ENCODE results near the gene TBC1D22B. TPM values are rescaled to one million over a fixed set of nuclear protein-coding genes. Genes with fewer than 3 reads are reported as not detected.

The TBC1D22B gene
- total RNA-seq, 2 experiments from 2014 or later = 12.1 to 12.3 TPM

DNA sequence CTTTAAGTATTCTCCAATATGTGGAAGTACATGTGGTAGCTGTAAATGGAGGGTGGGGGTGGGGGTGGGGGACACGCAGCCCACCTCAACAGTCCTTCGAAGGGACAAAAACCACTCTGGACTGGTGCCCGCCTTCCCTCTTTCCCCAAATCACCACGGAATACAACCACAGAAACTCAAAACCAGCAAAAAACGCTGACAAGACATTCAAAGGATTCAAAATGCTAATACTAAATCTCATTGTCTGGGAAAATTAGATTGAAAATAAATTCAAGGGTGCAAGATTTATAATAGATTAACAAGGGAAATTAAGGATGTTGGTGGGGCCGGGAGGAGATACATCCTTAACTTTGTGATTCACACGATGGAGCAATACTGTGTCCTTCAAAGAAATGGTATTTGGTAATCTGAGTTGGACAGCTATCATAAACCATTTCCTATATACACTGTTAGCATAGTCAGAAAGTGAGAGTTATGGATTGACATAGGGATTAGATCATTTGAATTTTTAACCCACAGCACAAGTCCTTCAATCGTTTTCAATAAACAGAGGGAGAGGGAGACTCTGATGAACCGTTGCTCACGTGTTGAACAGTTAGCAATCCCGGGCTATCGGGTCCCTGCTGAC, 766 bp upstream of the TBC1D22B start:
- ChIA-PET CTCF (interaction anchor here (0.8 to 1.5 kb wide), 6 partner anchors 10 to 239 kb away, joined by 3 to 5 read pairs (median 4); no protein-coding TSS in a partner anchor), POLR2A (interaction anchor here (0.6 to 1.5 kb wide), 5 partner anchors 9 to 270 kb away, joined by 3 to 13 read pairs (median 4); partner anchors contain the start of gene MTCH1)
- peak overlapping the region; percentile 82 for H3K4me3 Mint-ChIP-seq
- TF ChIP-seq, protein P1, sequence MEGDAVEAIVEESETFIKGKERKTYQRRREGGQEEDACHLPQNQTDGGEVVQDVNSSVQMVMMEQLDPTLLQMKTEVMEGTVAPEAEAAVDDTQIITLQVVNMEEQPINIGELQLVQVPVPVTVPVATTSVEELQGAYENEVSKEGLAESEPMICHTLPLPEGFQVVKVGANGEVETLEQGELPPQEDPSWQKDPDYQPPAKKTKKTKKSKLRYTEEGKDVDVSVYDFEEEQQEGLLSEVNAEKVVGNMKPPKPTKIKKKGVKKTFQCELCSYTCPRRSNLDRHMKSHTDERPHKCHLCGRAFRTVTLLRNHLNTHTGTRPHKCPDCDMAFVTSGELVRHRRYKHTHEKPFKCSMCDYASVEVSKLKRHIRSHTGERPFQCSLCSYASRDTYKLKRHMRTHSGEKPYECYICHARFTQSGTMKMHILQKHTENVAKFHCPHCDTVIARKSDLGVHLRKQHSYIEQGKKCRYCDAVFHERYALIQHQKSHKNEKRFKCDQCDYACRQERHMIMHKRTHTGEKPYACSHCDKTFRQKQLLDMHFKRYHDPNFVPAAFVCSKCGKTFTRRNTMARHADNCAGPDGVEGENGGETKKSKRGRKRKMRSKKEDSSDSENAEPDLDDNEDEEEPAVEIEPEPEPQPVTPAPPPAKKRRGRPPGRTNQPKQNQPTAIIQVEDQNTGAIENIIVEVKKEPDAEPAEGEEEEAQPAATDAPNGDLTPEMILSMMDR (IDR thresholded peaks at IDR 0.05) = no peak
- no peaks in the 10 kb centered on the region for H3K9me3 Mint-ChIP-seq
- H3K4me1 Mint-ChIP-seq (ENCODE audit: low read depth) = peaks cover 34% of the 10 kb centered on the region
- intact Hi-C loops (cut with micrococcal nuclease) = no loop called here
- no peaks in the 10 kb centered on the region for H3K27me3 Mint-ChIP-seq
- ATAC-seq (no peak), DNase-seq (no peak)
- peak overlapping the region; percentile 30 for H3K27ac Mint-ChIP-seq
- peaks cover 6% of the 10 kb centered on the region for H3K36me3 Mint-ChIP-seq (ENCODE audit: low read depth)

DNA sequence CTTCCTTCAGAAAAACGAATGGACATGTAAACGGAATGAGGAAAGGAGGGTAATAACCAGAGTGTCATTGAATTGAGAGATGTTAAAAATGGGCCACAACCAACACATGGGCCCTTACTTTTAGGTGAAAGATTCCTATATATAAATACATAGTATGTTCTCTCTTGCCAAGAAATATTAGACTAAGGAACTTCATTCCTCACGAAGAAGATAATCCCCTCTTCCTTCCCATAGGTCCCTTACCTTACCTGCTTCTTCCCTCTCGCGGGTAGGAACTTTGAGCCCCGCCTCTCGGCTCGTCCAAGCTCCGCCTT, 295 bp upstream of the TBC1D22B start:
- ATAC-seq = no peak

DNA sequence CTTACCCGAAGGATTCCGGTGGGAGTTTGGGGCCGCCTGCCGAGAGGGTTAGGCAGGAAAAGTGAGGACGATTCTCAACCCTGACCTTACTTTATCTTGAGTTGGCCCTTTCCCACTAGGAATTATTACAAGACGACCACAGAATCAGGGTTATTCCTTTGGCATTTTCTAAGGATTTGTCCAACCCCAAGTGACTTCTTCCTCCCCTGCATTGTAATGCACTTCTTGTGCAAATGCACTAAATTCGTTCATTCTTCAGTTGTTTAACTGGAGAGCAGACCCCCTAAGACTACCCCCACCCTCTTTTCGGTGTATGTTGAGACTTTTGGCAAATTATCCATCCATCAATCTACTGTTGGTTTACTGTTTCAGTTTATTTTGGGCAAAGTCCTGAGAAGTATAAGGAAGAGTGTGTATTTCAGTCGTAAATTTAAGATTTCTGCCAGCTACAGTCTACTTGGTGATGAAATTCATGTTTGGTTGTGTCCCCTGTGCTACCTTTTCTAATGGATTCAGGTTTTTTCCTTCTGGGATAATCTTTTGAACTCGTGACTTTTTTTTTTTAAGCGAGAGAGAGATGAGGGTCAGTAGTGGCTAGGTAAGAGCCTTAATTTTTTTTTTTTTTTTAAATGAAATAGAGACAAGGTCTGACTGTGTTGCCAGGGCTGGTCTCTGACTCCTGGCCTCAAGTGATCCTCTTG, 983 bp downstream of the TBC1D22B start:
- Mint-ChIP-seq H3K9me3 (no peaks in the 10 kb centered on the region), H3K27ac (peak overlapping the region; percentile 93), H3K27me3 (no peaks in the 10 kb centered on the region), H3K4me1 (ENCODE audit: low read depth) (peaks cover 44% of the 10 kb centered on the region), H3K4me3 (peak overlapping the region; percentile 82), H3K36me3 (ENCODE audit: low read depth) (peaks cover 8% of the 10 kb centered on the region)
- ChIA-PET POLR2A (interaction anchor here (0.6 to 2.2 kb wide), 10 partner anchors 9 to 384 kb away, joined by 3 to 13 read pairs (median 4); partner anchors contain the start of genes C6orf89 and PPIL1), CTCF (interaction anchor here (0.6 to 2.0 kb wide), 10 partner anchors 11 to 241 kb away, joined by 3 to 6 read pairs (median 4); no protein-coding TSS in a partner anchor)
- DNase-seq (no peak), ATAC-seq (no peak)
- TF ChIP-seq, protein P1 (IDR thresholded peaks at IDR 0.05) = no peak
- intact Hi-C loops (cut with micrococcal nuclease) = no loop called here

More for the DNA sequence above, 295 bp upstream of the TBC1D22B start:
- Mint-ChIP-seq H3K27me3 (no peaks in the 10 kb centered on the region), H3K27ac (peak overlapping the region; percentile 93), H3K36me3 (ENCODE audit: low read depth) (peaks cover 7% of the 10 kb centered on the region), H3K4me3 (peak overlapping the region; percentile 82), H3K4me1 (ENCODE audit: low read depth) (peaks cover 34% of the 10 kb centered on the region), H3K9me3 (no peaks in the 10 kb centered on the region)
- intact Hi-C loops (cut with micrococcal nuclease) = no loop called here
- ChIA-PET CTCF (interaction anchor here (0.8 to 1.5 kb wide), 7 partner anchors 10 to 239 kb away, joined by 3 to 5 read pairs (median 4); no protein-coding TSS in a partner anchor), POLR2A (interaction anchor here (0.8 to 1.5 kb wide), 6 partner anchors 15 to 371 kb away, joined by 3 to 13 read pairs (median 4); partner anchors contain the start of genes C6orf89 and MTCH1)
- no peak for DNase-seq
- TF ChIP-seq, protein P1 (IDR thresholded peaks at IDR 0.05) = no peak

DNA sequence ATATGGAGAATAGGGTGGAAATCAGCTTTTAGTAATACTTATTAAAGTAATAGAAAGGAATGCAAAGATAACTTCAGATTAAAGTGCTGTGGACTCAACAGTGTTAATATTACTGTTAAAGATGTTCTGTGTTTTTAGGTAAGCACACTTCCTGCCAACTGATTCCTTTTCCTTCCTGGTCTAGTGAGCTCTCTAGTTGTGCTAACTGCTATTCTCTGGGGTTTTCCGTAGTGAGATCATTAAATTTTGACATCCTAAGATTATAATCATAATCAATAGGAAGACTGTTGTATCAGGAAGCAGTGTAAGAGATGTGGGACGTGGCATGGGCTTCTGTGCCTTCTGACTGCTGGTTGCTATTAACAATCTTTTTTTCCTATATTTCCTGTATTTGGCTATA, 1.6 kb downstream of the TBC1D22B start:
- no peaks in the 10 kb centered on the region for H3K9me3 Mint-ChIP-seq
- peaks cover 46% of the 10 kb centered on the region for H3K4me1 Mint-ChIP-seq (ENCODE audit: low read depth)
- peaks cover 8% of the 10 kb centered on the region for H3K36me3 Mint-ChIP-seq (ENCODE audit: low read depth)
- ChIA-PET CTCF (interaction anchor here (0.6 to 2.0 kb wide), 3 partner anchors 12 to 241 kb away, joined by 3 to 6 read pairs (median 3); no protein-coding TSS in a partner anchor), POLR2A (interaction anchor here (1.4 to 2.2 kb wide), 4 partner anchors 11 to 19 kb away, joined by 3 to 8 read pairs (median 8); no protein-coding TSS in a partner anchor)
- H3K4me3 Mint-ChIP-seq = peak overlapping the region; percentile 82
- DNase-seq (no peak), ATAC-seq (no peak)
- intact Hi-C loops (cut with micrococcal nuclease) = no loop called here
- peak overlapping the region; percentile 93 for H3K27ac Mint-ChIP-seq
- H3K27me3 Mint-ChIP-seq = no peaks in the 10 kb centered on the region
- TF ChIP-seq, protein P1 (IDR thresholded peaks at IDR 0.05) = no peak
